Limb (tissue), 2 donors: ENCODE data around the gene NARF.
A peak's percentile ranks its signal among the peaks of the same experiment; 100 is the strongest.

Experiments used
- DNase-seq, 2 donors: peaks; one replicate each; pipeline ENCODE4 v3.0.0-alpha.2; 2016; ENCODE audit errors: extremely low spot score in 2 of 2

NARF gene

GRCh38 chr17:82474223-82475010 lies 15.9 kb downstream of the NARF start:
- DNase-seq = no peak

- DNase-seq = no peak
These were observed 16.9 kb downstream of the NARF start for GRCh38 chr17:82475458-82475857.

- DNase-seq = no peak
These were observed 19.4 kb downstream of the NARF start for GRCh38 chr17:82477934-82478333.

GRCh38 chr17:82479602-82480001 lies 21.1 kb downstream of the NARF start:
- no peak for DNase-seq

GRCh38 chr17:82480318-82480717 lies 21.8 kb downstream of the NARF start:
- no peak for DNase-seq

GRCh38 chr17:82483204-82483660 lies 24.7 kb downstream of the NARF start:
- DNase-seq = no peak

GRCh38 chr17:82483836-82484235 lies 25.3 kb downstream of the NARF start:
- DNase-seq = no peak

- DNase-seq = no peak
These were observed 27.9 kb downstream of the NARF start for GRCh38 chr17:82486231-82487094.

- no peak for DNase-seq
These were observed 29.4 kb downstream of the NARF start for GRCh38 chr17:82487910-82488309.

- no peak for DNase-seq
These were observed 30.6 kb downstream of the NARF start for GRCh38 chr17:82489117-82489516.

- DNase-seq = no peak
These were observed 31.4 kb downstream of the NARF start for GRCh38 chr17:82489851-82490511.

- no peak for DNase-seq
These were observed 32.1 kb downstream of the NARF start for GRCh38 chr17:82490512-82491195.

GRCh38 chr17:82491196-82491530 lies 32.6 kb downstream of the NARF start:
- DNase-seq = no peak

- DNase-seq = no peak
These were observed 33.0 kb downstream of the NARF start for GRCh38 chr17:82491533-82491932.

GRCh38 chr17:82492643-82493225 lies 34.2 kb downstream of the NARF start:
- no peak for DNase-seq

- no peak for DNase-seq
These were observed 34.8 kb downstream of the NARF start for GRCh38 chr17:82493226-82493781.

- peak; percentile 83 to 91 for DNase-seq
These were observed 35.9 kb downstream of the NARF start for GRCh38 chr17:82494236-82495055.

GRCh38 chr17:82495844-82496528 lies 37.4 kb downstream of the NARF start:
- no peak for DNase-seq
